CD4-positive, alpha-beta T cell treated with Interleukin-1 beta for 1 hour (primary cell): Measurements from ENCODE around the gene AP3S1.
"Not testable (repeated sequence)": the region's sequence is repeated elsewhere in the genome, so short reads cannot be mapped to it uniquely, and the experiment has no call there.

Experiments
- DNase-seq, 2 donors: peaks; one replicate each; pipeline ENCODE4 v3.0.0-alpha.2; 2020 to 2022

AP3S1 gene

DNA sequence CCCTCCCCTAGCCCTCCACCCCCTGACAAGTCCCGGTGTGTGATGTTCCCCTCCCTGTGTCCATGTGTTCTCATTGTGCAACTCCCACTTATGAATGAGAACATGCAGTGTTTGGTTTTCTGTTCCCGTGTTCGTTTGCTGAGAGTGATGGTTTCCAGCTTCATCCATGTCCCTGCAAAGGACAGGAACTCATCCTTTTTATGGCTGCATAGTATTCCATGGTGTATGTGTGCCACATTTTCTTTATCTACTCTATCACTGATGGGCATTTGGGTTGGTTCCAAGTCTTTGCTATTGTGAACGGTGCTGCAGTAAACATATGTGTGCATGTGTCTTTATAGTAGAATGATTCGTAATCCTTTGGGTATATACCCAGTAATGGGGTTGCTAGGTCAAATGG, 35.6 kb downstream of the AP3S1 start:
- DNase-seq, result not testable (repeated sequence)

DNA sequence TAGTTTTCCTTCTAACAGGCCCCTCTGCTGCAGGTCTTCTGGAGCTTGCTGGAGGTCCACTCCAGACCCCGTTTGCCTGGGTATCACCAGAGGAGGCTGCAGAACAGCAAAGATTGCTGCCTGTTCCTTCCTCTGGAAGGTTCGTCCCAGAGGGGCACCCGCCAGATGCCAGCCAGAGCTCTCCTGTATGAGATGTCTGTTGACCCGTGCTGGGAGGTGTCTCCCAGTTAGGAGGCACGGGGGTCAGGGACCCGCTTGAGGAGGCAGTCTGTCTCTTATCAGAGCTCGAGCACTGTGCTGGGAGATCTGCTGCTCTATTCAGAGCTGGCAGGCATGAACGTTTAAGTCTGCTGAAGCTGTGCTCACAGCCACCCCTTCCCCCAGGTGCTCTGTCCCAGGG, 40.7 kb downstream of the AP3S1 start:
- not testable (repeated sequence) for DNase-seq

DNA sequence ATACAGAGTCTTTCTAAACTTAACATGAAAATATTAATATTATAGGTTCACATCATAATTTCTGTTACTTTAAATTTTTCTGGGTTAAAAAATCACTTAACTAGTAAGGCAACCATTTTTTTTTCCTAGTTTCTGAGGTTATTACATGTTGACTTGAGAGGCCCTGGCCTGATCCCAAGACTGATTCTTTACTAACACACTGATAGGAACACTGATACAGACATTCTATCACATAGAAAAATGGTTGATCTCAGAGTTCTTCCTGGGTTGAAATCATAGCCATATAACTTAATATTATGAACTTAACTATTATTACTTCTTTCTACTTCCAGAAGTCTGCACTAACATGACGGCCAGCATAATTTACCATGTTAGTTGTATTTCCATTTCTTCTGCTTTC, 43.0 kb downstream of the AP3S1 start:
- no peak for DNase-seq

DNA sequence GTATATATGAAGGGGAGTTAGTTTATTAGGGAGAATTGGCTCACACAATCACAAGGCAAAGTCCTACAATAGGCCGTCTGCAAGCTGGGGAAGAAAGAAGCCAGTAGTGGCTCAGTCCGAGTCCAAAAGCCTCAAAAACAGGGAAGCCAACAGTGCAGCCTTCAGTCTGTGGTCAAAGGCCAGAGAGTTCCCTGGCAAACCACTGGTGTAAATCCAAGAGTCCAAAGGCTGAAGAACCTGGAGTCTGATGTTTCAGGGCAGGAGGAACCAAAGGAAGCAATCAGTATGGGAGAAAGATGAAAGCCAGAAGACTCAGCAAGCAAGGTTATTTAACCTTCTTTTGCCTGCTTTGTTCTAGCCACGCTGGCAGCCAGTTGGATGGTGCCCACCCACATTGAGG, 43.5 kb downstream of the AP3S1 start:
- not testable (repeated sequence) for DNase-seq

DNA sequence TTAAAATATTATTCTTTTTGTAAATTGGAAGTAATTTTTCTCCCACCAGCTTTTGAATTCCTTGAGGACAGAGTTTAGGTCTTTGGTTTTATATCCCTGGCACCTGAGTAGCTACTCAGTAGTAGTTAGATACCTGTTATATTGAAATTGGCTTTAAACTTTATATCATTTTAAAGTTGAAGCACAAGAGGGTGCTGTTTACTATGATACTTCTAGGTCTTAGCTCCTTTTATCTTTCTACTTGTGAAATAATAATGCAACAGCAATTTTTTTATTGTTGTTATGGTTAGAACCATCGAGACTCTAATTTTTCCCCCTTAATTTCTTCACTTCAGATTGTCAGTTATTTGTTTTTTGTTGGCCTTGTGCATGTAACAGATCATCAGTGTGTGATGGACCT, 46.3 kb downstream of the AP3S1 start:
- DNase-seq, result no peak

- no peak for DNase-seq
These were observed 50.3 kb downstream of the AP3S1 start for GRCh38 chr5:115892021-115892420.

DNA sequence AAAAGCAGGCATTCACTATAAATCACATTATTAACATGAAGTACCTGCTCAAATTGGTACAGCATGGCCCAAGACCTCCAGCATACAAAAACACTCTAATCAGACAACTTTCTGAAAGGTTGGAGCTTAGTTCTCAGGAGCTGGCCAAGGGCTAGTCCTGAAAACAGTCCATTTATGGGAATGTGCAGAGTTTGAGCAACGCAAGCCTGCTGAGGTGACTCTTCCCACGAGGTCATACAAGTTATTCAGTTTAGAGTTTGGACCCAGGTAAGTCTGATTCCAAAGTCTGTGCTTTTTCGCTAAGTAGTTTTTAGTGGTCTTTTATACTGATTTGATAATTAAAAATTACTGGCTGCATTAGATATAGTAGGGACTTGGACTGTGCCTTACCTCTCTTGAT, 52.6 kb downstream of the AP3S1 start:
- no peak for DNase-seq

DNA sequence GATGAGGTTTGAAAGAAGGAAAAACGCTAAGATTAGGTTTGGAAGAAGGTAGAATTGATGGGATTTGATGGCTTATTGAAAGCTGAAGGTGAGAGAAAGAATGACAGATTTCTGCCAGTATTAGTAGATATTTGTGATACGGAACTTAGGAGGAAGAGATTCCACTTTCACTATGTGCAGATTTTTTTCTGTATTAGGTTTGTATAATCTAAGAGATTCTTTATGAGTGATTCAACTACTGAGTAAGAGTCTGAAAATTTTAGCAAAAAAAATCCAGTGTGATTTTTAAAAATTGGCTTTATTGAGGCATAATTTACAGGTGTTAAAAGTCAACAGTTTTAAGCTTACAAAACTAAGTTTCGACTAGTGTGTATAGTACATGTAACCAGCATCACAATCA, 54.1 kb downstream of the AP3S1 start:
- DNase-seq, result no peak

DNA sequence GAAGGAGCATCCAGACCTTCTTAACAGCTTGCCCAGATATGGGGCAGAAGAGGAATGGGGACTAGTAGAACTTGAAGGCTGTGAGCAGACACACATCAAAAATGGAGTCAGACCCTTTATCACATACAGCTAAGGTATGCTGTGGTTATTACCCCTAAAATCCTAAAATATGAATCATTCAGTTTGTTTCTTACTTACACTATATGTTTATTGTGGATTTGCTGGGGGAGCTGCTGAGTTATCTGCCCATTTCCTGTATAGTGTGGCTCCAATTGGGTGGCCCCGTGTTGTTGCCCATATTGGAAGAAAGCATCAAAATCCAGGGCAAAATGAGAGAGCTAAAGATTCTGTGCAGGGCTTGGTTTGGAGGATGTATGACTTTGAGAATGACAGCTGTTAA, 56.9 kb downstream of the AP3S1 start:
- no peak for DNase-seq

GRCh38 chr5:115907177-115907576, 65.4 kb downstream of the AP3S1 start:
- DNase-seq, result no peak

DNA sequence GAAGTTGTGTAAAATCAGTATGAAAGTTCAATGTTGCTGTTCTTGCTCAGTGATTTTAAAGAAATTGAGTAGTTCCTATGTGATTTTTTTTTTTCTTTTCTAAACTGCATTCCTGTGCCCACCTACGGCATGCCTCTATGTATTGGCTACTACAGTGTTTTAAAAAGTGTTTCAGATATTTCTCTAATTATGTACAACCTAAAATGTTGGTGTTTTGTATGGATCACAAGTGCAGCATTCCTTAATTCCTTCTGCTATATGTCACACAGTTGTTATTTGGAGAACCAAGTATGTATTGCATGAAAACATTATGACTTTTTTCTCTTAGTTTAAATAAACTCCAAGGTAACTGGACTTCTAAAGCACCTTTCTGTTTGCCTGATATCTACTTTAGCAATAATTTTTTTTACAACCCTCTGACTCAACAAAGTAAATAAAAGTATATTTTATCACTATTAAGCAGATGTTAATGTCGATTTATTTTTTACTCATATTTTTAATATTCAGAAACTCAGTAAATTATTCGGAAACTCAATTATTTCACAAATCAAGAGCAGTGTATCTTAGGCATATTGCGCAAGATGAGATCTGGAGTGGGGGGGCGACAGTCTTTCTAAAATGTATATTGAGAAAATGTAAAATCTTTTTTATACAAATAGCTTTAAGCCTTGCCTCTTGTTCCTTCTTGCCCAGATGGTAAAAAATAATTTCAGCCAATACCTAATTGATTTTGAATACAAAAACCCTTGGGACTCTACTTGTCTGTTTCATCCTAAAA, 72.1 kb downstream of the AP3S1 start:
- DNase-seq, result not testable (repeated sequence)

- no peak for DNase-seq
These were observed 78.5 kb downstream of the AP3S1 start for GRCh38 chr5:115920171-115920725.

GRCh38 chr5:115928578-115929407, 87.1 kb downstream of the AP3S1 start:
- DNase-seq, result not testable (repeated sequence)

- DNase-seq, result not testable (repeated sequence)
These were observed 88.4 kb downstream of the AP3S1 start for GRCh38 chr5:115930171-115930570.

GRCh38 chr5:115930630-115931337, 89.0 kb downstream of the AP3S1 start:
- no peak for DNase-seq

- no peak for DNase-seq
These were observed 91.3 kb downstream of the AP3S1 start for GRCh38 chr5:115932991-115933390.

DNA sequence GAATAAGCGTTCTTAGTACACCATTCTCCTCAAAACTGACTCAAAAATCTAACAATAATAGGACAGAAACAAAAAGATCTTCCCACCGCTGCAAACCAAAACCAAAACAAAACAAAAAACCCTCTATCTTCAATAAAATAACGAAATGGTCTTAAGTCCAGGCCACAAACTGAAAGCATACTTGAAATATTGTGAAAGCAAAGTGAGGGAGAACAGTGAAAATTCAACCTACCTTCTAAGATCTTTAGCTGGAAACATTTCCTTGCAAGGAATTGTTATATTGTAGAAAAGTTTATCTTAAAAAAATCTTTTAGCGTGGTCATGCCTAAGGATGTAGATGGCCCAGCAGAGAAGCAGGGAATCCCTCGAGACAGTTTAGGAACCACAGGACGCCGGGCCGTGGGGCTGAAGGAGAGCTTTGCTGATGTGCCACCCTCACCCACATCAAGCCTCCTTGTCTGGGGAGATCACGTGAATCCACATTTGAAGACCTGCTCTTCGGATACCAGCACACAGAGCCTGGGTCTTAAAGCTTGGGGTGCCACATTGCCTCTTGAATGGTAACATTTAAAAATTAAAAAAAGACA, 92.7 kb downstream of the AP3S1 start:
- DNase-seq, result no peak

DNA sequence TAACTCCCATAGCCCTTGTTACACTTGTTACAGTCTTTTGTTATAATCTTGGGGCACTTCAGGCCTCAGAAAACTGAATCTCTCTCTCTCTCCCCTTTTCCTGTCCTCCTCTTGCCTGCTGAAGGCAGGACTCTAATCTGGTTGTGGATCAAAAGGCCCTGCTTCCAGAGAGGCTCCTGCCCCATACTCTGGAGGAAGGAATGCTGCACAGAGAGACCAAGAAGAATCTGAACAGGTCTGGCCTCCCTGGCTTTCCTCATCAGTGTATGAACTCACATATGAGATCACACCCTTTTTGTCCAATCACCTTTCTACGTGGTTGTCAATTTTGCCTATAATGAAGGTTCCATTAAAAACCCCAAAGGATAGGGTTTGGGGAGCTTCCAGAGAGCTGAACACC, 94.3 kb downstream of the AP3S1 start:
- no peak for DNase-seq

DNA sequence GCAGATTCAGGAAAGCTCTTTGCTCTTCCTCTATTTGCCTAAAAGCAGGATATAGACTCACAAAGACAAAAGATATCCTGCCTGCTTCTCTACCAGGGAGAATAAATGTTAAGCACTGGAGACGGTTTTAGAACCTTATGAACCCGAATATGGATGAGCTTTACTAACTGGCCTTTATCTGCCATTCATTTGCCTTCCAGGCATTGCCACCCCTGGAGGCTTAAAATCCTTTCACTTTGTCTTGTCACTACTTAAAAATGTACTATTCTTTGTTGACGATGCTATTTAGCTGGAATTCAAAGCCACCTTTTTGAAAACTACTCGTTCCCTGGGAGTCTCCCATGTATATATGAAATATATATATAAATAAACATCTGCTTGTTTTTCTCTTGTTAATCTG, 97.3 kb downstream of the AP3S1 start:
- DNase-seq, result no peak

- no peak for DNase-seq
These were observed 98.5 kb downstream of the AP3S1 start for GRCh38 chr5:115940080-115940810.

- DNase-seq, result no peak
These were observed 99.4 kb downstream of the AP3S1 start for GRCh38 chr5:115941051-115941675.

GRCh38 chr5:115944501-115944900, 102.8 kb downstream of the AP3S1 start:
- no peak for DNase-seq
